OCI-LY7 (cell line): Measurements from ENCODE around the gene FGF1. TPM values are rescaled to one million over a fixed set of nuclear protein-coding genes. Genes with fewer than 3 reads are reported as not detected.

Experiments
- BruUV-seq: library from RNA; stranded (reverse); fragments of 400-500 nt; replicated peaks from 2 replicates; lab custom pipeline; 2021; lab: Mats Ljungman, UMichigan
- CTCF ChIA-PET: fragments of 300-600 bp; sonication (Branson Sonifier 250); formaldehyde crosslinking; loops from one replicate; lab custom pipeline; 2022; ENCODE audit warnings: antibody characterized with exemption; ENCODE audit not compliant: unreplicated experiment; lab: Charles Lee
- POLR2A ChIA-PET: fragments of 300-600 bp; sonication (Branson Sonifier 250); formaldehyde crosslinking; loops from one replicate; lab custom pipeline; 2022; ENCODE audit warnings: antibody characterized with exemption; lab: Charles Lee
- DNase-seq: peaks from one replicate; pipeline ENCODE4 v3.0.0-alpha.2; 2015; ENCODE audit warnings: low spot score
- H2AFZ ChIP-seq: fragments of 200-600 bp; sonication (generic), shearing (Covaris generic); 2 replicates; pipeline ENCODE4 v1.6.1; 2014; ENCODE audit warnings: mild to moderate bottlenecking, antibody characterized with exemption, low read length, moderate library complexity
- H3K27ac ChIP-seq: fragments of 200-600 bp; sonication (generic); 2 replicates; pipeline ENCODE4 v1.5.1; 2014; ENCODE audit warnings: mixed run types, low read depth, mild to moderate bottlenecking, moderate library complexity, low read length, inconsistent platforms; ENCODE audit not compliant: poor library complexity, severe bottlenecking
- H3K36me3 ChIP-seq: fragments of 200-600 bp; sonication (generic); 2 replicates; pipeline ENCODE4 v1.6.1; 2014; ENCODE audit warnings: mild to moderate bottlenecking, antibody characterized with exemption, low read length, moderate library complexity, mixed read lengths; ENCODE audit not compliant: insufficient read depth
- H3K4me1 ChIP-seq: fragments of 200-600 bp; sonication (generic); 2 replicates; pipeline ENCODE4 v1.5.1; 2014; ENCODE audit warnings: mild to moderate bottlenecking, low read length; ENCODE audit not compliant: insufficient read depth, poor library complexity, severe bottlenecking
- H3K4me2 ChIP-seq: fragments of 200-600 bp; sonication (generic); 2 replicates; pipeline ENCODE4 v1.6.1; 2014; ENCODE audit warnings: mild to moderate bottlenecking, low read length
- H3K4me3 ChIP-seq: fragments of 200-600 bp; sonication (generic); 2 replicates; pipeline ENCODE4 v1.5.1; 2014; ENCODE audit warnings: mild to moderate bottlenecking, low read depth, low read length; ENCODE audit not compliant: poor library complexity, severe bottlenecking
- H3K79me2 ChIP-seq: fragments of 200-600 bp; sonication (generic); 2 replicates; pipeline ENCODE4 v1.6.1; 2016; ENCODE audit warnings: low read depth, mild to moderate bottlenecking, low read length, moderate library complexity, mixed read lengths; ENCODE audit not compliant: insufficient read depth
- H3K9me2 ChIP-seq: fragments of 200-600 bp; sonication (generic); 2 replicates; pipeline ENCODE4 v1.6.1; 2016; ENCODE audit warnings: mild to moderate bottlenecking, low read length, mixed read lengths; ENCODE audit not compliant: insufficient read depth
- H3K9me3 ChIP-seq: fragments of 200-600 bp; sonication (generic); 2 replicates; pipeline ENCODE4 v1.6.1; 2014; ENCODE audit warnings: mild to moderate bottlenecking, mixed run types, low read length, mixed read lengths
- H4K20me1 ChIP-seq: fragments of 200-600 bp; sonication (generic); 2 replicates; pipeline ENCODE4 v1.6.1; 2014; ENCODE audit warnings: mild to moderate bottlenecking, antibody characterized with exemption, low read length, moderate library complexity, mixed read lengths; ENCODE audit not compliant: insufficient read depth
- CTCF ChIP-seq: fragments of 200-600 bp; sonication (generic); conservative IDR thresholded peaks from 2 replicates; pipeline ENCODE4 v1.5.1; 2014; ENCODE audit warnings: mild to moderate bottlenecking, antibody characterized with exemption, low read length, moderate library complexity, mixed read lengths
- EZH2phosphoT487 ChIP-seq: fragments of 200-600 bp; sonication (generic); IDR thresholded peaks from 2 replicates; pipeline ENCODE4 v1.6.1; 2018; ENCODE audit warnings: low read depth, borderline replicate concordance, mild to moderate bottlenecking, mixed run types, antibody characterized with exemption, low read length, moderate library complexity, mixed read lengths
- intact Hi-C: fragments of 100-400 bp; cut with micrococcal nuclease; formaldehyde crosslinking; loops from one replicate; pipeline ENCODE4 v1.10.0; 2022; ENCODE audit not compliant: unreplicated experiment
- total RNA-seq, 2 experiments: library from RNA; depleted of rRNA in 1 of 2; stranded (reverse); fragments of >200 nt in 1 of 2; shearing (Covaris generic) in 1 of 2; gene quantifications; 2 replicates each; pipeline ENCODE4 v1.2.3, GENCODE V29; 2014 to 2022

The FGF1 gene
- total RNA-seq, 2 experiments from 2014 or later: not detected

- Histone ChIP-seq H3K79me2 (no peaks in the 10 kb centered on the region), H3K9me2 (no peaks in the 10 kb centered on the region), H4K20me1 (no peaks in the 10 kb centered on the region), H3K36me3 (no peaks in the 10 kb centered on the region), H3K9me3 (no peaks in the 10 kb centered on the region), H3K27ac (no peak overlapping the region), H3K4me2 (no peak overlapping the region), H3K4me3 (no peak overlapping the region), H3K4me1 (no peaks in the 10 kb centered on the region), H2AFZ (no peak overlapping the region)
- no peak for DNase-seq
- TF ChIP-seq CTCF: no peak
- no peak for TF ChIP-seq EZH2phosphoT487
- intact Hi-C loops: loop anchor here (1.0 kb wide), 3 partner anchors 43 to 546 kb away; no protein-coding TSS in a partner anchor
- ChIA-PET CTCF (no interaction called here), POLR2A (no interaction called here)
- BruUV-seq: no TSS peak
Observed at GRCh38 chr5:142698447-142699183, 12.7 kb upstream of the FGF1 start.

DNA sequence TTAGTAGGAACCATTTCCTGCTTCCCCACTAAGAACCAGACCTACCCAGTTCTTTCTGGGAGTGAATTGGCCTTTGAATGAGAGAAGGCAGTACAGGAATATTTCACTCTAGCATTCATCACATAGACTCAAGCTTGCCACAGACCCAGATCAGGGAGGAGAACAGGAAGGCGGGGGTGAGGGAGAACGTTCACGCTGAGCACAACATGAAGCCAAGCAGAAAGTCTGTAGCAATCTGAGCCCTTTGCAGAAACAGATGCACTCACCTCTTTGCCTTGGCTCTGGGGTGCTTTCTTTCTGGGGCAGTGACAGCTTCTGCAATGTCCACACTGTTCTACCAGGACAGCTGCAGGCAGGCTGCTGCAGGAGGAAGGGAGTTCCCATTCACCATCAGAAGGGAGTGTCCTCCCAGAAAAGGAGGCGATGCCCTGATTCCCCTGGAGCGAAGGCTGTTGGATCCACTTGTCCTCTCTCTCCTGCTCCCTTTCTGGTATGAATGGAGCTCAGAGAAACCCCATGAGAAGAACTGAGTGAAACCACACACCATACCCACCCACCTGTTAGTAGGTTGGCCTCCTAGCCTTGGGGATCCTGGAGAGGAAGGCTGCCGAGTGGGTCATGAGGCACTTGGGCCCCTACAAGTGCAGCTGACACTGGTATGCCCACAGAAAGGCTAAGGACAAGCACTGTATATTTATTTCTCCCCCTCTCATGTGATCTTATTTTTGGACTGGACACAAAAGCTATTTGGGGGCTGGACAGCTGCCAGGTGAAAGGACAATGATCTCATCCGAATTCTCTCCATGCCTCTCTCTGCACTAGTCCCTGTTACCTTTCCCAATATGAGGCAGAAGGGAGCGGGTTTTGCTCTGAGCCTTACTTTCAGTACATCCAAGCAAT lies 11.7 kb upstream of the FGF1 start:
- Histone ChIP-seq H2AFZ (no peak overlapping the region), H3K36me3 (no peaks in the 10 kb centered on the region), H3K9me3 (no peaks in the 10 kb centered on the region), H4K20me1 (no peaks in the 10 kb centered on the region), H3K9me2 (no peaks in the 10 kb centered on the region), H3K4me3 (no peak overlapping the region), H3K4me1 (no peaks in the 10 kb centered on the region), H3K27ac (no peak overlapping the region), H3K4me2 (no peak overlapping the region), H3K79me2 (no peaks in the 10 kb centered on the region)
- intact Hi-C loops: no loop called here
- DNase-seq: no peak
- ChIA-PET POLR2A (no interaction called here), CTCF (no interaction called here)
- BruUV-seq: no TSS peak
- TF ChIP-seq EZH2phosphoT487 (no peak), CTCF (no peak)
